ENCODE results near the gene PUM2. TPM values are rescaled to one million over a fixed set of nuclear protein-coding genes. Genes with fewer than 3 reads are reported as not detected.

Gene PUM2
- total RNA-seq, 1 experiment from 2014 or later, result 112 TPM

DNA sequence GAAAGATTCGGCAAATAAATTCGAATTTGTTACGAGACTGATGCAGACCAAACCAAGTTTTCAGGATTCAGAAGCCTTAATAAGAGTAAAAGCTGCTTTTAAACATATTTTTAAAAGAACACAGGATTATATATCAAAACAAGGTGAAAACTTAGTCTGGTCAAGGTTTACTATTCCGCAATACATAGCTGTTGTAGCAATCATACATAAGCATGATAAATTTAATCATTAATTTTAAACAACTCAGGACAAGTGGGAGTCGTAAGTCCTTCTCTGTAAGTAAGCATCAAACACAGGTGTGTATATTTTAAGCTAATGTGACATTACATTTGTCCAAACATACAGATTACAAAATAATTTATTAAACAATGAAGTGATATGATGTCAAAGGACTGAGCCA lies 57.7 kb downstream of the PUM2 start:
- no TSS peak for BruUV-seq (replicated peaks)
- CTCF ChIA-PET, result no interaction called here
- no peak for DNase-seq (ENCODE audit: low spot score)
- Histone ChIP-seq H3K27ac (ENCODE audit: low read depth, low read length, poor library complexity, severe bottlenecking) (no peak overlapping the region), H3K36me3 (ENCODE audit: insufficient read depth, low read length, poor library complexity, severe bottlenecking) (peaks cover 71% of the 10 kb centered on the region), H3K9me3 (ENCODE audit: low read depth, low read length, poor library complexity, severe bottlenecking) (no peaks in the 10 kb centered on the region), H3K4me1 (ENCODE audit: insufficient read depth, low read length, poor library complexity, severe bottlenecking) (no peaks in the 10 kb centered on the region), H3K27me3 (replicated peaks; ENCODE audit: insufficient read depth, low read depth, low read length, poor library complexity) (no peaks in the 10 kb centered on the region), H3K4me3 (ENCODE audit: low read depth, low read length, poor library complexity, severe bottlenecking) (no peak overlapping the region)
- intact Hi-C loops (cut with micrococcal nuclease; ENCODE audit: unreplicated experiment), result loop anchor here (5.0 kb wide), 1 partner anchor 336 kb away; no protein-coding TSS in a partner anchor
- TF ChIP-seq EZH2 (IDR thresholded peaks at IDR 0.05; ENCODE audit: borderline replicate concordance, low read depth, low read length, poor library complexity, severe bottlenecking), result no peak
- TF ChIP-seq CTCF (conservative IDR thresholded peaks at IDR 0.05; ENCODE audit: low read depth, low read length), result no peak
- POLR2A ChIA-PET (ENCODE audit: low non-redundant PET), result no interaction called here

- ChIA-PET CTCF (interaction anchor here (0.6 kb wide), 1 partner anchor 70 kb away, joined by 3 read pairs; no protein-coding TSS in a partner anchor), POLR2A (ENCODE audit: low non-redundant PET) (no interaction called here)
- Histone ChIP-seq H3K36me3 (ENCODE audit: insufficient read depth, low read length, poor library complexity, severe bottlenecking) (peaks cover 74% of the 10 kb centered on the region), H3K4me1 (ENCODE audit: insufficient read depth, low read length, poor library complexity, severe bottlenecking) (no peaks in the 10 kb centered on the region), H3K27me3 (replicated peaks; ENCODE audit: insufficient read depth, low read depth, low read length, poor library complexity) (no peaks in the 10 kb centered on the region), H3K27ac (ENCODE audit: low read depth, low read length, poor library complexity, severe bottlenecking) (peak overlapping the region; percentile 12), H3K9me3 (ENCODE audit: low read depth, low read length, poor library complexity, severe bottlenecking) (no peaks in the 10 kb centered on the region), H3K4me3 (ENCODE audit: low read depth, low read length, poor library complexity, severe bottlenecking) (no peak overlapping the region)
- no peak for DNase-seq (ENCODE audit: low spot score)
- TF ChIP-seq CTCF (conservative IDR thresholded peaks at IDR 0.05; ENCODE audit: low read depth, low read length), result no peak
- no peak for TF ChIP-seq EZH2 (IDR thresholded peaks at IDR 0.05; ENCODE audit: borderline replicate concordance, low read depth, low read length, poor library complexity, severe bottlenecking)
- intact Hi-C loops (cut with micrococcal nuclease; ENCODE audit: unreplicated experiment), result loop anchor here (5.0 kb wide), 1 partner anchor 335 kb away; no protein-coding TSS in a partner anchor
- BruUV-seq (replicated peaks), result no TSS peak
Measured at GRCh38 chr2:20291846-20292408, 58.7 kb downstream of the PUM2 start.

DNA sequence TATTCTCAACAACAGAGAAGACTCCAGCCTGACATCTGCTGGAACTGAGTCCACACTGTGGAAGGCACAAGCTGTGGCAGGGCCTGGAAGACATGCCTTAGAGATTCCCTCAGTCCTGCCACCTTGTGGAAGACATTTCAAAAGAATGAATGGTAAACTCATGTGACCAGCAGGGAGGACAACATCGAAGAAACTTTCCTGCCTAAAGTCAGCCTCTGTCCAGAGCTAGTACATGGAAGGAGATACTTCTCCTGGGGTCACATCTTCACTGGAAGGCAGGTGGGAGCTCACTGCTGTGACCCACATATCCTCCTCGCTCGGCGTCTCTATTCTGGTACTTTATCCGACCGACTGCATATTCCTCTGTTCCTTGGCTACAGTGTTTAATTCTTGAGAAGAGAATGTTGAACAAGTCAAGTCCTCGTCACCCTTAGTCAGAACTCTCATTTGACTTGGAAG lies 59.5 kb downstream of the PUM2 start:
- intact Hi-C loops (cut with micrococcal nuclease; ENCODE audit: unreplicated experiment), result loop anchor here (5.0 kb wide), 1 partner anchor 334 kb away; no protein-coding TSS in a partner anchor
- Histone ChIP-seq H3K27me3 (replicated peaks; ENCODE audit: insufficient read depth, low read depth, low read length, poor library complexity) (no peaks in the 10 kb centered on the region), H3K4me3 (ENCODE audit: low read depth, low read length, poor library complexity, severe bottlenecking) (no peak overlapping the region), H3K9me3 (ENCODE audit: low read depth, low read length, poor library complexity, severe bottlenecking) (no peaks in the 10 kb centered on the region), H3K27ac (ENCODE audit: low read depth, low read length, poor library complexity, severe bottlenecking) (peak overlapping the region; percentile 12), H3K36me3 (ENCODE audit: insufficient read depth, low read length, poor library complexity, severe bottlenecking) (peaks cover 70% of the 10 kb centered on the region), H3K4me1 (ENCODE audit: insufficient read depth, low read length, poor library complexity, severe bottlenecking) (no peaks in the 10 kb centered on the region)
- ChIA-PET POLR2A (ENCODE audit: low non-redundant PET) (interaction anchor here (0.5 kb wide), 1 partner anchor 26 kb away, joined by 3 read pairs; no protein-coding TSS in a partner anchor), CTCF (interaction anchor here (0.6 to 0.9 kb wide), 3 partner anchors 9 to 276 kb away, joined by 3 to 8 read pairs (median 5); no protein-coding TSS in a partner anchor)
- no TSS peak for BruUV-seq (replicated peaks)
- DNase-seq (ENCODE audit: low spot score), result peak; percentile 86
- peak; percentile 79 for TF ChIP-seq CTCF (conservative IDR thresholded peaks at IDR 0.05; ENCODE audit: low read depth, low read length)
- no peak for TF ChIP-seq EZH2 (IDR thresholded peaks at IDR 0.05; ENCODE audit: borderline replicate concordance, low read depth, low read length, poor library complexity, severe bottlenecking)

Measured in A673 (cell line).